ENCODE results near the gene PLXNA4. TPM values are rescaled to one million over a fixed set of nuclear protein-coding genes. Genes with fewer than 3 reads are reported as not detected.

PLXNA4 gene
- total and polyA plus RNA-seq, 3 donors from 2014 or later, result 3.4 to 5.5 (median 3.8) TPM

DNA sequence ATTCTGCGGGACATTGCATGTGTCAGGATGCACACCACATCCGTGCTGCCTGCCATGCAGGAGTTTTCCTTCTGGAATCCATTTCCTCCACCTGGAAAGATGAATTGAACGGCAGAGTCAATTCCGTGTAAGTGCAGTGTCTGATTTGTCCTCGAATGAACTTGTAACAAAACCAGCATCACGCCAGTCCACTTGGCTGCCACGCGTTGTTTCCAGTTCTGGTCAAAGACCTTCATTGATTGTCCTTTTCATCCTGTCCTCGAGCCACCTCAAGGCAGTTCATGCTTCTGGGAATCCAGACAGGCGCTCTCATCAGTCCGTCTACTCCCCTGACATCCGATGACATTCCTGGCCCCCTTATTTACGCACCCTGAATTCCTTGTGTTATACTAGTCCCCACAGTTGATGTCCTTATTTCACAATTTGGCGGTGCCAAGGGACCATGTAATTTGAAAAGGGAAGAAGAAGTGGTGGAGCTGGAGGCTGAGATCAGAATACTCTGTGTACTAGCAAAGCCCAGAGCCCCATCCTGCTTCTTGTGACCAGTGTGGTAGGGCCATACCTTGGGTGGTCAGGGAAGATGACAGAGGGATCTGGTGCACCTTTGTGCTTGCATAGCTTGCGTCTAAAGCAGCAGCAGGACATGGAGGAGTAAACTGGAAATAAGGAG lies 502.2 kb downstream of the PLXNA4 start:
- no peak overlapping the region for H3K27ac ChIP-seq
- H3K36me3 ChIP-seq (ENCODE audit: low read depth, missing control alignments), result no peaks in the 10 kb centered on the region
- DNase-seq, result no peak
- no peaks in the 10 kb centered on the region for H3K27me3 ChIP-seq
- WGBS, 2 donors, result 69 to 84% methylated on average over 15 of the region's 15 CpGs
- no peak overlapping the region for H3K4me3 ChIP-seq
- H3K9me3 ChIP-seq, result no peaks in the 10 kb centered on the region
- intact Hi-C loops (cut with DNase I; ENCODE audit: low total_unique reads), result no loop called here
- no peaks in the 10 kb centered on the region for H3K4me1 ChIP-seq
- TF ChIP-seq POLR2A (IDR thresholded peaks at IDR 0.05), result no peak
- TF ChIP-seq, protein P1, sequence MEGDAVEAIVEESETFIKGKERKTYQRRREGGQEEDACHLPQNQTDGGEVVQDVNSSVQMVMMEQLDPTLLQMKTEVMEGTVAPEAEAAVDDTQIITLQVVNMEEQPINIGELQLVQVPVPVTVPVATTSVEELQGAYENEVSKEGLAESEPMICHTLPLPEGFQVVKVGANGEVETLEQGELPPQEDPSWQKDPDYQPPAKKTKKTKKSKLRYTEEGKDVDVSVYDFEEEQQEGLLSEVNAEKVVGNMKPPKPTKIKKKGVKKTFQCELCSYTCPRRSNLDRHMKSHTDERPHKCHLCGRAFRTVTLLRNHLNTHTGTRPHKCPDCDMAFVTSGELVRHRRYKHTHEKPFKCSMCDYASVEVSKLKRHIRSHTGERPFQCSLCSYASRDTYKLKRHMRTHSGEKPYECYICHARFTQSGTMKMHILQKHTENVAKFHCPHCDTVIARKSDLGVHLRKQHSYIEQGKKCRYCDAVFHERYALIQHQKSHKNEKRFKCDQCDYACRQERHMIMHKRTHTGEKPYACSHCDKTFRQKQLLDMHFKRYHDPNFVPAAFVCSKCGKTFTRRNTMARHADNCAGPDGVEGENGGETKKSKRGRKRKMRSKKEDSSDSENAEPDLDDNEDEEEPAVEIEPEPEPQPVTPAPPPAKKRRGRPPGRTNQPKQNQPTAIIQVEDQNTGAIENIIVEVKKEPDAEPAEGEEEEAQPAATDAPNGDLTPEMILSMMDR (IDR thresholded peaks at IDR 0.05), result no peak
